ENCODE measurements around the gene CDC27.

GRCh38 chr17:47223460-47223859, 34.4 kb upstream of the CDC27 start:
- TF ChIP-seq POLR2AphosphoS5 (IDR thresholded peaks at IDR 0.05; ENCODE audit: low read depth, low read length): no peak
- TF ChIP-seq TCF7L2 (IDR thresholded peaks at IDR 0.05; ENCODE audit: low read depth, low read length): no peak

Data from Panc1 (cell line).